ENCODE results near the gene YIPF2. TPM values are rescaled to one million over a fixed set of nuclear protein-coding genes. Genes with fewer than 3 reads are reported as not detected.
A peak's percentile ranks its signal among the peaks of the same experiment; 100 is the strongest.

YIPF2 gene
- total RNA-seq = 10 to 100 TPM; 68.4 to 77.6 TPM
- 10 to 100 TPM; 31.9 to 44.2 (median 35.3) TPM for polyA plus RNA-seq (ENCODE audit: insufficient read length in 6 of 6)
- long read RNA-seq, donor 1, transcript YIPF2-204 (10 exons, 1,550 nt) = major isoform, 12 of 119 reads
- long read RNA-seq, donor 1, partial matches to known transcripts = 103 of 119 reads
- long read RNA-seq, donor 1, other reads (novel, unspliced or antisense) = 0 of 119 reads
- long read RNA-seq, donor 2, partial matches to known transcripts = 12 of 16 reads
- long read RNA-seq, donor 2, other reads (novel, unspliced or antisense) = 0 of 16 reads
- long read RNA-seq, donor 3, transcript YIPF2-204 (10 exons, 1,550 nt) = major isoform, 6 of 9 reads
- long read RNA-seq, donor 3, partial matches to known transcripts = 0 of 9 reads
- long read RNA-seq, donor 3, other reads (novel, unspliced or antisense) = 0 of 9 reads
- long read RNA-seq, donor 4, transcript YIPF2-201 (10 exons, 2,087 nt) = minor isoform, 12 of 63 reads
- long read RNA-seq, donor 4, transcript YIPF2-204 (10 exons, 1,550 nt) = major isoform, 36 of 63 reads
- long read RNA-seq, donor 4, partial matches to known transcripts = 4 of 63 reads
- long read RNA-seq, donor 4, other reads (novel, unspliced or antisense) = 11 of 63 reads
- long read RNA-seq, donor 5, transcript YIPF2-204 (10 exons, 1,550 nt) = major isoform, 5 of 56 reads
- long read RNA-seq, donor 5, partial matches to known transcripts = 49 of 56 reads
- long read RNA-seq, donor 5, other reads (novel, unspliced or antisense) = 0 of 56 reads
- long read RNA-seq, donor 6, transcript YIPF2-201 (10 exons, 2,087 nt) = major isoform, 5 of 9 reads
- long read RNA-seq, donor 6, partial matches to known transcripts = 0 of 9 reads
- long read RNA-seq, donor 6, other reads (novel, unspliced or antisense) = 0 of 9 reads
- long read RNA-seq, donor 7, transcript YIPF2-204 (10 exons, 1,550 nt) = major isoform, 5 of 9 reads
- long read RNA-seq, donor 7, partial matches to known transcripts = 0 of 9 reads
- long read RNA-seq, donor 7, other reads (novel, unspliced or antisense) = 0 of 9 reads
- long read RNA-seq, donor 8, partial matches to known transcripts = 154 of 171 reads
- long read RNA-seq, donor 8, other reads (novel, unspliced or antisense) = 13 of 171 reads
- long read RNA-seq, donor 9 = 0 reads
- long read RNA-seq, donor 10, transcript YIPF2-201 (10 exons, 2,087 nt) = minor isoform, 23 of 74 reads
- long read RNA-seq, donor 10, transcript YIPF2-204 (10 exons, 1,550 nt) = major isoform, 38 of 74 reads
- long read RNA-seq, donor 10, partial matches to known transcripts = 3 of 74 reads
- long read RNA-seq, donor 10, other reads (novel, unspliced or antisense) = 10 of 74 reads
- long read RNA-seq, donor 11 = 0 reads
- long read RNA-seq, donor 12, partial matches to known transcripts = 36 of 42 reads
- long read RNA-seq, donor 12, other reads (novel, unspliced or antisense) = 0 of 42 reads

DNA sequence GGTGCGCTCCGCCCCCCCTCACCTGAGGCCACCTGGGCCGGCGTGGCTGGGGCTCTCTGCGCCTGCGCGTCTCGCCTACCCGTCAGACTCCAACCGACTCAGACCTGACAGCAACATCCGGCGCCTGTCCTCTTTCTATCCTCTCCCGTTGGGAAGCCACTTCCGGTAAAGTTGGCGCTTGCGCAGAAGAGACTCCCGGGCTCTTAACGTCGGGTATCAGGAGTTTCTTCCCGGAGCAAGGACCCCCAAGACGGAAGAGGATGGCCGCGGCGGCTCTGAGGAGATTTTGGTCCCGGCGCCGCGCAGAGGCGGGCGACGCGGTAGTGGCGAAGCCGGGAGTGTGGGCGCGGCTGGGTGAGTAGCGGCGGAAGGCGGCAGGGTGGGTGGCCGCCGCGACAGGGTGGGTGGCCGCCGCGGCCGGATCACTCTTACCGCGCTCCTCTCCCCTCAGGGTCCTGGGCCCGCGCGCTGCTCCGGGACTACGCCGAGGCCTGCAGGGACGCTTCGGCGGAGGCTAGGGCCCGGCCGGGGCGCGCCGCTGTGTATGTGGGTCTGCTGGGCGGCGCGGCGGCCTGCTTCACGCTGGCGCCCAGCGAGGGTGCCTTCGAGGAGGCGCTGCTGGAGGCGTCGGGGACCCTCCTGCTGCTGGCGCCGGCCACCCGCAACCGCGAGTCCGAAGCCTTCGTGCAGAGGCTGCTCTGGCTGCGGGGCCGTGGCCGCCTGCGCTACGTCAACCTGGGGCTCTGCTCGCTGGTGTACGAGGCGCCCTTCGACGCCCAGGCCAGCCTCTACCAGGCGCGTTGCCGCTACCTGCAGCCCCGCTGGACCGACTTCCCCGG, at the start of gene YIPF2, which contains the start of gene TIMM29:
TSS of gene YIPF2 (minus strand) at position 77 of the 839 bp plus-strand sequence. CDS start 229 bp downstream, outside the sequence.
TSS of gene TIMM29 (plus strand) at position 249 of the 839 bp plus-strand sequence. CDS start at position 261, 12 bp downstream.
- Histone ChIP-seq H3K36me3 (peaks cover 0 to 28% of the 10 kb centered on the region in 2 donors), H3K9me3 (no peaks in the 10 kb centered on the region), H3K27me3 (no peaks in the 10 kb centered on the region), H3K27ac (peak within 1 kb of the TSS; percentile 71 to 77), H3K4me1 (peaks cover 15 to 39% of the 10 kb centered on the region in 2 donors), H3K4me3 (peak within 1 kb of the TSS; percentile 89 to 98)
- intact Hi-C loops (cut with DNase I) = no loop called here
- ATAC-seq = peak; percentile 93
- TF ChIP-seq, protein P1, sequence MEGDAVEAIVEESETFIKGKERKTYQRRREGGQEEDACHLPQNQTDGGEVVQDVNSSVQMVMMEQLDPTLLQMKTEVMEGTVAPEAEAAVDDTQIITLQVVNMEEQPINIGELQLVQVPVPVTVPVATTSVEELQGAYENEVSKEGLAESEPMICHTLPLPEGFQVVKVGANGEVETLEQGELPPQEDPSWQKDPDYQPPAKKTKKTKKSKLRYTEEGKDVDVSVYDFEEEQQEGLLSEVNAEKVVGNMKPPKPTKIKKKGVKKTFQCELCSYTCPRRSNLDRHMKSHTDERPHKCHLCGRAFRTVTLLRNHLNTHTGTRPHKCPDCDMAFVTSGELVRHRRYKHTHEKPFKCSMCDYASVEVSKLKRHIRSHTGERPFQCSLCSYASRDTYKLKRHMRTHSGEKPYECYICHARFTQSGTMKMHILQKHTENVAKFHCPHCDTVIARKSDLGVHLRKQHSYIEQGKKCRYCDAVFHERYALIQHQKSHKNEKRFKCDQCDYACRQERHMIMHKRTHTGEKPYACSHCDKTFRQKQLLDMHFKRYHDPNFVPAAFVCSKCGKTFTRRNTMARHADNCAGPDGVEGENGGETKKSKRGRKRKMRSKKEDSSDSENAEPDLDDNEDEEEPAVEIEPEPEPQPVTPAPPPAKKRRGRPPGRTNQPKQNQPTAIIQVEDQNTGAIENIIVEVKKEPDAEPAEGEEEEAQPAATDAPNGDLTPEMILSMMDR (IDR thresholded peaks at IDR 0.05) = no peak
- DNase-seq = peak; percentile 95 to 99 (median 97)

DNA sequence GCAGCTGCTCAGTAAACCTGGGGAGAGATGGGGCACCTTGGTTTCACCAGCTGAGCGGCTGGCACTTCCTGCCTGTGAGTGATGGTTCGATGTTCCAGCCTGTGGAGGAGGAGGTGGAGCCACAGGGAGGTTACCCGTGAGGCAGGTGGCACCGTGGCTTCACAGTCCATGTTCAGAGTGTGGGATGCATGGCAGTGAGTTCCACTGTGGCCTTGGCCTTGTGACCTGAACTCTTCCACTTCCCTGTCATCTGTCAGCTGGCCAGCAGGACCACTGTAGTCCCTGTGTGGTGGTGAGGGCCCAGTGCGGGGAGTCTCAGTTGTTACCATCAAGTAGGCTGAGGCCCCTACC, 49.3 kb upstream of the YIPF2 start:
- H3K4me1 ChIP-seq = peaks cover 19 to 38% of the 10 kb centered on the region in 2 donors
- intact Hi-C loops (cut with DNase I) = no loop called here
- no peak overlapping the region for H3K27ac ChIP-seq
- no peaks in the 10 kb centered on the region for H3K36me3 ChIP-seq
- ATAC-seq = no peak
- peak in 1 of 4 donors; percentile 28 for DNase-seq
- H3K9me3 ChIP-seq = no peaks in the 10 kb centered on the region
- TF ChIP-seq, protein P1 (IDR thresholded peaks at IDR 0.05) = no peak
- no peaks in the 10 kb centered on the region for H3K27me3 ChIP-seq
- H3K4me3 ChIP-seq = no peak overlapping the region

GRCh38 chr19:10976131-10976892, 47.9 kb upstream of the YIPF2 start:
- intact Hi-C loops (cut with DNase I) = no loop called here
- H3K36me3 ChIP-seq = no peaks in the 10 kb centered on the region
- TF ChIP-seq, protein P1 (IDR thresholded peaks at IDR 0.05) = no peak
- no peaks in the 10 kb centered on the region for H3K27me3 ChIP-seq
- peaks cover 19 to 43% of the 10 kb centered on the region in 2 donors for H3K4me1 ChIP-seq
- H3K9me3 ChIP-seq = no peaks in the 10 kb centered on the region
- peak overlapping the region; percentile 51 to 61 for H3K27ac ChIP-seq
- ATAC-seq = peak; percentile 77
- no peak for DNase-seq
- no peak overlapping the region for H3K4me3 ChIP-seq
